GM21360 (cell line): ENCODE results near the gene IPO13.

Source experiments
- ATAC-seq: cut with Tn5 transposase; IDR thresholded peaks from one replicate; pipeline ENCODE4 v1.9.1; 2021; ENCODE audit warnings: mild to moderate bottlenecking, moderate library complexity; ENCODE audit not compliant: unreplicated experiment

The IPO13 gene

DNA sequence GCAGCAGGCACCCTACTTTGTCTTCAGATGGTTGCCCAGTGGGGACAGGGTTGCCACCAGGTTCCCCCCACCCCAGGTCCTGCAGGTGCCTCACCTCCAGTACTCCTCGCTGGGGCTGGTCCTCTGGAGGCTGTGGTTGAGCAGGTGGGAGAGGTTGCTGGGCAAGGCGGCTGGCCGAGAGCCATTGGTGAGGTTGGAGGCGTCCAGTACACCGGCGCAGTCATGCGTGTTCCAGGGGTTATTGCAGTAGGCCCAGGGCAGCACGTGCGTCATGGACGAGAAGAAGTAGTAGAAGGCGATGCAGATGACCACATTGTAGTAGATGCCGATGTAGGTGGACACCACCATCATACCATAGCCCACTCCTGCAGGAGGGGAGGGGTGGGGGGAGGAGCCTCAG lies 61.5 kb downstream of the IPO13 start:
- no peak for ATAC-seq

DNA sequence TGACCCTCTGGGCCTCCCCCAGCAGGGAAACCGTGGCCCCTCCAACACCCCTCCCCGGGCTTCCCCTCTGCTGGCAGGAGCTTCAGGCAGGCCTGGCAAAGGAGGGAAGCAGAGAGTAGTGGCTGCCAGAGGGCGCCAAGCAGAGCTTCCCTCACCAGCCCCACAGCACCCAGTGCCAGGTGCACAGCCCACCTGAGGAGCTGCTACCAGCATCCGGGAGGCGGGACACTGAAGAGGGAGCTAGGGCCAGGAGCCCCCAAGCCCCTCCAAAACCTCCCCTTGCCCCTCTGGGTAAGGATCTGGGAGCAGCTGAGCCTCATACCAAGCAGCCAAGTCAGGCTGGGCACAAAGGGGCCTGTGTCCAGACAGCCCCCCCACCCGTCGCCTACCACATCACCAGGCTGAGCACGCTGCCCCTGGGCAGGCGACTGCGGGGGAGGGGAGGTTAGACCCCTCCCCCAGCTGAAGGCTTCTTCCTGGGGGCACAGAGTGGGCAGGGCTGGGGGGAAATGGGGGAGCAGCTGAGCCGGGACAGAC lies 64.3 kb downstream of the IPO13 start:
- no peak for ATAC-seq

DNA sequence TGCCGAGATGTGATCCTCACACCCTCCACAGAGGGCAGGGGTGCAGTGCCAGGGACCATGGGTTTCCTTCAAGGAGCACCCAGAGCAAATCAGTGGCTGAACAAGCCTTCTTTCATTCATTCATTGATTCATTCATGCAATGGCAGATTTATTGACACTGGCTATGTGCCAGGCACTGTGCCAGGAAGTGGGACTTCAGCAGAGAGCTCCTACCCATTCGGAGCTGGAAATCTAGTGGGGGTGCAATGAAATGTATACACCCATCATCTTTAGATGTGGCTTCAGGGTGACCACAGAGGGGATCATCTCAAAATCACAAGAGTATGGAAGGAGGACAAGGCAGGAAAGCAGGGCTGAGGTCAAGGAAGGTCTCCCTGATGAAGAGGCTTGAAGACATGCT lies 65.7 kb downstream of the IPO13 start:
- ATAC-seq, result no peak

DNA sequence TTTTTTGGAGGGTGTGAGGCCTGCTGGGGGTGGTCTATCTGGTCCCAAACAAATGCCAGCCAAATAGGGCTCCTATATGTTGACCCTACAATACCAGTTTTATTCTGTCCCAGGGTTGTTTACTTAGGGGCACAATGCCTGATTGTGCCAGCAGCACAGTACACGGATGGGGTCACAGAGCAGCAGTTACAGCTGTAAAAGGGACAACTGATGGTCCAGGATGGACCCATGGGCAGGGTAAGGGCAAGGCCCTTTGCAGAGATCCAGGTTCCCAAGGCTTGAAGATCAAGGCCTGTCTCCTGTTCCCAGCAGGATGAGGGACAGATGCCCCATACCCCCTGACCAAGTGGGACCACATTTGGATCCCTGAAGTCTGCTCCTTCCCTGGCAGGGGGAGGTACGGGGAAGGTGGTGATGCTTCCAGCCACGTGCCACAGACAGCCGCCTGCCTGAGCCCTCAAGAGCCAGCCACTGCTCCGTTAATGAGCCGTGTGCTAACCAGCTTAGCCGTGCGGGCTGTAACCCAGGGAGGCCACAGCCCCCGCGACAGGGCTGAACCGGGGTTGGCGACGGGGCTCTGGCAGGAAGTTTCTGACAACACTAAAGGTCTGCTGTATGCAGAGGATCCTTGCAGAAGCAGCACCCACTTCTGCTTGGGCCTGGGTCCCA lies 66.3 kb downstream of the IPO13 start:
- ATAC-seq, result no peak

DNA sequence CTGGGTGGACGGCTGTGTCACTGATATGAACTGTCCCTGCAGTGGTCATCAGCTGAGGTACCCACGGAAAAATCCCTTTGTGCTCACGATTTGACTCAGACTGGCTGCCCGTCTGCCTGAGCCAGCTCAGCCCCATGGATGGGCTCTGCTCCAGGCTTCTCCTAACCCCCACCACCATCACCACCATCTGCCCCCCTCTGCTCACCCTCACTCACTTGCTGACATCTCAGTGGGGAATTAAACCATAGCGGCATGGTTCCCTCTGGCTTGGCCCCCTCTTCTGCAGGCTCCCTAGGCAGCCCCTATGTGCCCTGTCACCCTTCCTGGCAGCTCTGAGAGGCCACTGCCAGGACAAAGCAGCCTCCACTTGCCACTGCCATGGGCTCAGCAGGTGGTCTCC lies 67.2 kb downstream of the IPO13 start:
- ATAC-seq, result no peak

DNA sequence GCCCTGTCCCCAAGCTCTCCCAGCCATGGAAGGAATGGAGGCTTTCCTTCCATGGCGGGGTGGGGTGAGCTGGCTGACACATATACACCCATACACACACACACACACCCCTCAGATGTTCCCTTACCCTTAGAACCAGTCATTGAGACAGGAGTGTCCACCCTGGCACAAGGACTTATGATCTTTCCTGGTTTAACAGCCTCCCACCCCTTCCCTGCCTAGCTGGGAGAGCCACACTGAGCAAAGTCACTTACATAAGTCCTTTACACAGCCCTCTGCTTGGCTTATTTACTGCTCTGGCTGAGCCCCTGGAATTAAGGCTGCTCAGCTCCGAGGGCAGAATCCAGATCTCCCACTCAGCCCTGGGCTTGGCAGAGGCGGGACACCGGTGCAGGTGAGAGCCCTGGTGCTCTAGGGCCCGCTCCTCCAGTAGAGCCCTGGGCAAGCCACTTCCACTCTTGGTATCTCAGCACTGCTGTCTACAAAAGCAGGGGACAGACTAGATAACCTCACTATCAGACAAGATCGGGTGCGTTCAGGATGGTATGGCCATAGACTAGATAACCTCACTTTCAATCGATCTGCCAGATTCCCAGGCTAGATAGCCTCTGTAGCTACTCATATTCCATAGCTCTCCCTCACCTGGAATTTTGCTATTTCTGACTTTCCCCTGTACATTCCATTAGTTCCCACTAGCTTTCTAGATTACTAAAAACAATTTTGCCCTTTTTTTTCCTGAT lies 67.8 kb downstream of the IPO13 start:
- no peak for ATAC-seq

DNA sequence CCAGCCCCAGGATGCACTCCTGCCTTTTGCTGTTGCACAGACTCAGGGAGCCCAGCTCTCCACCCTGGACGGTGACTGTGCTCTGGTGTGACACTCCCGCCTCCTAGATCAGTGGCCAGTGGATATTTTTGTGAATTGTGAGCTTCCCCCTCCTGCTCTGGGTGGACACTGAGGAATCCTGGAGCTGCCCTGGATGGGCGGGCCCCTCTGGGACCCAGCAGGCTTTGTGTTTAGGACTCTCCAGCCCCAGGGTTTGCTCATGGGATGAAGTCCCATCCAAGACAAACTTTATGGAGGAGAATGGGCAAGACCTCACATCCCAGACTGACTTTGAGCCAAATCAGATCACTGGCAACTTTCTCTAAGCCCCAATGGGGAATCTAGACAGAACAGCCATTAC lies 68.5 kb downstream of the IPO13 start:
- no peak for ATAC-seq

- ATAC-seq, result no peak
Observed at GRCh38 chr1:44016041-44016889, 69.5 kb downstream of the IPO13 start.

DNA sequence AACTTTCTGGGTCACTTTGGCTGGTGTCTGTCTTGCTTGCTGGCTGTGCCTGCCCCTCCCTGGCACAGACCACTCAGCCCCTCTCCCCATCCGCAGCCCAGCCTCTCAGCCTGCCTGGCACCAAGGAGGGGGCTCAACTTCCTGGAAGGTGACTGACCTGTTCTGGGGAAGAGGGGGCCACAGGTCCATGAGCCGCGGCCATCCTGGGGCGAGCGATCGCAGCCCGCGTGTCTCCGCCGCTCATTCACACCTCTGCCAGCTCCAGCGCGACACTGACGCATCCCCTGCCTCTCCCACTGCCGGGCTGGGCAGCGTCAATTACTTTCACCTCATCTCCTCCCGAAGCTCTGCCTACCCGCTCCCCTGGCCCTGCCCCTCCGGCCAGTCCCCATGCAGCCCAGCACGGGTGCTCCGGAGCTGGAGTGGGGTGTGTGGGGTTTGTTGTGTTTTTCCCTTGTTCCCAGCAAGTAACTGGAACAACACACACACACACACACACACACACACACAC lies 70.2 kb downstream of the IPO13 start:
- no peak for ATAC-seq
